Epidermal melanocyte (primary cell): Measurements from ENCODE around the gene BSG.

Experiments
- DNase-seq: peaks from one replicate; pipeline ENCODE4 v3.0.0; 2011; ENCODE audit warnings: low spot score; ENCODE audit not compliant: insufficient read length

Gene BSG

DNA sequence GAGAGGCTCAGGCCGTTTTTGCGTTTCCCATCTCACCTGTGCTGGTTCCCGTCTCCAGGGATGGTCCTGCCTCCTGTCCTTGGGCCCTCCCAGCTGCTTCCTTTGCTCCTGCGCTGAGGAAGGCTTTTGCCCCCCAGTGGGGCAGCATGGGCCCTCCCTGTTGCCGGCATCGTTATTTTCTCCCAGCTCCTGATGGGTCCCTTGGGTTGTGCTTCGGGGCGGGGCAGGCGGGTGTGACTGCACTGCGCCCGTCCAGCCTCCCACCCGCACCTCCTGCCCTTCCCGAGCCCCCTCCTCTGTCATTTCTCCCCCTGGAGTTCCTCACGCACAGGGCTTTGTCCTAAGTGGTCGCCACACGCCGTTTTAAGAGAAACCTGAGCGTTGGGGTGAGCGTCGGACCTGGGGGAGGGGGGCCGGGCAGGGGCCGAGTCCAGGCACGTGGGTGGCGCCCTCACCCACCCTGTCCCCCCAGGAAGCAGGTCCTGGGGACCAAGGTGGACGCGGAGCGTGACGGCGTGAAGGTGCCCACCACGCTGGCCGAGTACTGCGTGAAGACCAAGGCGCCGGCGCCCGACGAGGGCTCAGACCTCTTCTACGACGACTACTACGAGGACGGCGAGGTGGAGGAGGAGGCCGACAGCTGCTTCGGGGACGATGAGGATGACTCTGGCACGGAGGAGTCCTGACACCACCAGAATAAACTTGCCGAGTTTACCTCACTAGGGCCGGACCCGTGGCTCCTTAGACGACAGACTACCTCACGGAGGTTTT, 31.3 kb upstream of the BSG start:
- no peak for DNase-seq

DNA sequence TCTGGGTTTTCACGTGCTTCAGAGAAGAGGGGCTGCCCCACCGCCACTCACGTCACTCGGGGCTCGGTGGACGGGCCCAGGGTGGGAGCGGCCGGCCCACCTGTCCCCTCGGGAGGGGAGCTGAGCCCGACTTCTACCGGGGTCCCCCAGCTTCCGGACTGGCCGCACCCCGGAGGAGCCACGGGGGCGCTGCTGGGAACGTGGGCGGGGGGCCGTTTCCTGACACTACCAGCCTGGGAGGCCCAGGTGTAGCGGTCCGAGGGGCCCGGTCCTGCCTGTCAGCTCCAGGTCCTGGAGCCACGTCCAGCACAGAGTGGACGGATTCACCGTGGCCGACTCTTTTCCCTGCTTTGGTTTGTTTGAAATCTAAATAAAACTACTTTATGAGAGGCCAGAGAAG, 30.7 kb upstream of the BSG start:
- DNase-seq, result no peak

DNA sequence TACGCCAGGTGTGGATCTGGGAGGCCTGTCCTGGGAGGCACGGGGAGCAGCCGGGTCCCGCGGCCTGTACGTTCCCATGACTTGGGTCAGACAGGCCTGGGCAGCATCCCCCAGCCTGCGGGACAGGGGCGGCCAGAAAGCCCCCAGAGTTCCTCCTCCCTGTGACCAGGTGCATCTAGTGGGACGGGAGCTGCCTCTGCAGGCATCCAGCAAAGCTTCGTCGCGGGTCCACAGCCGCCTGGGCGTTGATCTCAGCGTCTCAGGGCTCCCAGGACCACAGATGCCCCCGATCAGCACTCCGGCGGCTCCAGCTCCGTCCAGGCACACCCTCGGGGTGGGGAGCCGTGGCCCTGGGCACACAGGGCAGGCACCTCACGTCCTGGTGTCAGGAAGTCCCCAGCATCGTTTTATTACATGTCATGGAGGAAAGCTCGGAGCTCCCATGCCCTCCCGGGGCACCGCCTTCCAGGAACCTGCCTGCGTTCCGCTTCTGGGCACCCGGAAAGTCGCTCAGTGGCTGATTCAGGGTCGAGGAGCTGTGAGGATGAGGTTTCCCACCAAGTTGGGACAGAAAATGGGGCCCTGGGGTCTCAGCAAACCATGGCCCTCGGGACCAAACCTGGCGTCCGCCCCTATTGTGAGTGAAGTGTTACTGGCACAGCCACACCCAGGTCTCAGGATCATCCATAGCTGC, 30.1 kb upstream of the BSG start:
- DNase-seq, result no peak

DNA sequence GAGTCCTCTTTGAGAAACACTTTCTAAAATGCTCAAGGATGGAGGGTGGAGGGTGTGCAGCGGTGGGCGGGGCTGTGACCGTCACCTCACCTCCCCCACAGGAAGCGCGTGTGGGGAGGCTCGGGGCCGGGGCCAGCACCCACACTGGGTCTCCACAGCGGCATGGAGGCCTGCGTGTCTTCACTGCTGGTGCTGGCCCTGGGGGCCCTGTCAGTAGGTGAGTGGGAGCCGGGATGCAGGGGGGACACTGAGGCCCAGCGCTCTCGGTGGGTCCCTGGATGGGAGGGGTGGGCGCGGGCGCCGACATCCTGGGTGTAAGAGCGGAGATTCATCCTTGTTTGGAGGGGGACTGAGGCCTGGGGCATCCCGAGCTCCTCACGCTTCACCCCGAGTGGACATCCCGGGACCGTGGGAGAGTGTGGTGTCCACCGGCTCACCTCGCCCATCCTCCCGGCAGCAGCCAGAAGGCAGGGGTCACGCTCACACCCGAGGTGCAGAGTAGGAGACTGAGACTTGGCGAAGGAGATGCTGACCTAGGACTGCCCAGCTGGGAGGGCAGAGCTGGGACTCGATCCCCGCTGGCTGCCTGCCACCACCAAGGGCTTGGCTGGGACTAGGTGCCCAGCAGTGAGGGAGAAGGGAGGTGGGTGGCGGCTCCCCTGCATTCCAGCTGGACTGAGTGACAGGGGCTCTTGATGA, 28.3 kb upstream of the BSG start, which contains the start of gene GZMM:
Gene GZMM (plus strand): TSS at position 144 of the 699 bp plus-strand sequence. CDS start 19 bp downstream, at position 163.
- no peak for DNase-seq

DNA sequence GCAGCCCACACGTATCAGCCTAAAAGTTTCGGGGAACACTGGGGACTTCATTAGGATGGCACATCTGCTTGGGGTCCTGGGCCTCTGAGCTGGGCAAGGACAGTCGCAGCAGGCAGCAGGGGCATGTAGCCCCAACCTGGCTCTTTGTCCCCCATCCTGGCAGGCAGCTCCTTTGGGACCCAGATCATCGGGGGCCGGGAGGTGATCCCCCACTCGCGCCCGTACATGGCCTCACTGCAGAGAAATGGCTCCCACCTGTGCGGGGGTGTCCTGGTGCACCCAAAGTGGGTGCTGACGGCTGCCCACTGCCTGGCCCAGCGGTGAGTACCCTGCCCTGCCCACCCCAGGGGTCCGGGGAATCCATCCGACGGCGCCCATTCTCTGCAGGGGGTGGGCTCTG, 25.3 kb upstream of the BSG start:
- no peak for DNase-seq

DNA sequence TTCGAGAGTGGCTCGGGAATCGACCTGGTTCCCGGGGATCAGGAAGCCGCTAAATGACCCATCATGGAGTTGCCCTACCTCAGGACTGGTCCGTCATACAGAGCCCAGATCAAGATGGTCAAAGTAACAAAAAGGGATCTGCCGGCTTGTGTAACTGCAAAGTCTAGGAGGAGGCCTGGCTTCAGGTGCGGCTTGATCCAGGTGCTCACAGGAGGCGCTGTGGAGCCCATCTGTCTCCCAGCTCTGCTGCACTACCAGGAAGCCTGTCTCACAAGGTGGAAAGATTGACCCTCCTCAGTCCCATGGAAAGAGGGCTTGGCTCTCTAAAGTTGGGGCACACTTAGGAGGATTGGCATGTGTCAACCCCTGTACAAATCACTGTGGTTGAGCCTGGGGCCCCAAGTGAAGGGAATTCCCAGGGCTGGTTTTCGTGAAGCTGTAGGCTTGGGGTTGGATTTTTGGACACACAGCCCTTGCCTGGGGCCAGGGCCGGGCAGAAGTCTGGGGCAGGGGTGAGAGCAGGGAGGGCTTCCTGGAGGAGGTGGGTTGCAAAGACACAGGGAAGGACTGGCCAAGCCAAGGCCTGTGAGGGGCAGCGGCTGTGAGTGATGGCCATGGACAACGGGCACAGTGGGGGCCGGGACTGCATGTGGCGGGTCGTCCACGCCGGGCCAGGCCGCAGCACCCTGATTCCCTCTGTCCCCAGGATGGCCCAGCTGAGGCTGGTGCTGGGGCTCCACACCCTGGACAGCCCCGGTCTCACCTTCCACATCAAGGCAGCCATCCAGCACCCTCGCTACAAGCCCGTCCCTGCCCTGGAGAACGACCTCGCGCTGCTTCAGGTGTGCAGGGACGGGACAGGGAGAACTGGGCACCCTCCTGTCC, 24.3 kb upstream of the BSG start:
- DNase-seq, result no peak

DNA sequence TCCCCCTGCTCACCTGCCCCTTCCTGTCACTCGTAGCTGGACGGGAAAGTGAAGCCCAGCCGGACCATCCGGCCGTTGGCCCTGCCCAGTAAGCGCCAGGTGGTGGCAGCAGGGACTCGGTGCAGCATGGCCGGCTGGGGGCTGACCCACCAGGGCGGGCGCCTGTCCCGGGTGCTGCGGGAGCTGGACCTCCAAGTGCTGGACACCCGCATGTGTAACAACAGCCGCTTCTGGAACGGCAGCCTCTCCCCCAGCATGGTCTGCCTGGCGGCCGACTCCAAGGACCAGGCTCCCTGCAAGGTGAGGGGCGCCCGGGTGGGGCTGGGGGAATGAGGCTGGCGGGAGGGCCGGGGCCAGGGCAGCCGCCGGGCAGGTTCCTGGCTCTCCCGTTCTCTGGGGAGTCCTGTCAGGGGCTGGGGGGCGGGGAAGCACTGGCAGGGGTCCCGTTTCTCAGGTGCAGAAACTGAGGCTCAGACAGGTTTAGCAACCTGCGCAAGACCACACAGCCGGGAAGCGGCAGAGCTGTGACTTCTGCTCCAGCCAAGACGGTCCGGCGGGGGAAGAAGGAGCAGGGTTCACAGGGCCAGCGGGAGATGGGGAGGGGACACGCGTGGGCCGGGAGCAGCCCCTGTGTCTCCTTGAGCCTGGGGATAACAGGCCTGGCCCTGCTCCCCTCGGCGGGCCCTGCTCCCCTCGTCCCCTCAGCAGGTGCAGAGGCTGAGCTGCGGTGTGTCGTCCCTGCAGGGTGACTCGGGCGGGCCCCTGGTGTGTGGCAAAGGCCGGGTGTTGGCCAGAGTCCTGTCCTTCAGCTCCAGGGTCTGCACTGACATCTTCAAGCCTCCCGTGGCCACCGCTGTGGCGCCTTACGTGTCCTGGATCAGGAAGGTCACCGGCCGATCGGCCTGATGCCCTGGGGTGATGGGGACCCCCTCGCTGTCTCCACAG, 23.2 kb upstream of the BSG start:
- no peak for DNase-seq

DNA sequence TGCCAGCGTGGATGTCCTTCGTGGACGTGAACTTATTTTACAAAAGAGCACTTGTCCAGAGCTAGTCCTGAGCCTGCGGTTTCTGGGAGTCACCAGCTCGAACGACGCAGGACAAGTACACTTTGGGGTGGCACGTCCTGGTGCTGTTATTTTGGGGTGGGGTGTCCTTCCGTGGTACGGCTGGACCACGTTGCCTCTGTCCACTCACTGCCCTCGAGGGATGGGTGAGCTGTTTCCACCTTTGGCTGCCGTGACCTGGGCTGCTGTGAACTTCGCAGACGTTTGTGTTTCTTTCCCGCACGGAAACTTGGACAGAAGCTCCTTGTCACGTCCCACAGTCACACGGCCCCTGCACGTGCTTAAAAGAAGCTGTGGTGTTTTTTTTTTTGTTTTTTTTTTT, 17.6 kb upstream of the BSG start:
- DNase-seq, result no peak

DNA sequence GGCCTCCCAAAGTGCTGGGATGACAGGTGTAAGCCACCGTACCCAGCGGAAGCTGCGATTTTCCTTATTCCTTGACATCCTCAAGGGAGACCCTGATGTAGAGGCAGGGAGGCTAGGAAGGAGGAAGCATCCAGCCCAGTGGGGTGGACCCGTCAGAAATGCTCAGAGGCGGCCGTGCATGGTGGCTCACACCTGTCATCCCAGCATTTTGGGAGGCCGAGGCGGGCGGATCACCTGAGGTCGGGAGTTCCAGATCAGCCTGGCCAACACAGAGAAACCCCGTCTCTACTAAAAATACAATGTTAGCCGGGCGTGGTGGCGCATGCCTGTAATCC, 17.0 kb upstream of the BSG start:
- no peak for DNase-seq

- DNase-seq, result no peak
Observed at GRCh38 chr19:556611-557382, 15.6 kb upstream of the BSG start.

GRCh38 chr19:558770-559439, 13.5 kb upstream of the BSG start:
- no peak for DNase-seq

DNA sequence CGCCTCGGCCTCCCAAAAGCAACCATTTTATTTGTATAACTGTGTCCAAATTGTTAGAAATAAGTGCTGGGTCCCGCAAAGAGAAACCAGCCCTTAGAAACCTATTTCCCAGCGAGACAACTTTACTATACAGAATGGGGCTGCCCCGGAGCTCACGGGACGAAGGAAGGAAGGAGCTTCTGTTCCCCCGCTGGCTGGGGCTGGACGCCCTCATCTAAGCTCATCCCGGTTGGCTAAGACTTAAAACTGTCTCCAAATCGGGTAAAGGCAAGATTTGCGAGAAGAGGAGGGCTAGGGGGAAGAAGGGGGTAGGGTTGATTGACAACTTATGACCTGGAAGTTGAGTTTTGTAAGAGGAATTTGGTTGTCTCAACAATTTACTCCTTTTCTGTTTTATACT, 12.3 kb upstream of the BSG start:
- no peak for DNase-seq

- DNase-seq, result no peak
Observed at GRCh38 chr19:566403-566802, 6.0 kb upstream of the BSG start.

DNA sequence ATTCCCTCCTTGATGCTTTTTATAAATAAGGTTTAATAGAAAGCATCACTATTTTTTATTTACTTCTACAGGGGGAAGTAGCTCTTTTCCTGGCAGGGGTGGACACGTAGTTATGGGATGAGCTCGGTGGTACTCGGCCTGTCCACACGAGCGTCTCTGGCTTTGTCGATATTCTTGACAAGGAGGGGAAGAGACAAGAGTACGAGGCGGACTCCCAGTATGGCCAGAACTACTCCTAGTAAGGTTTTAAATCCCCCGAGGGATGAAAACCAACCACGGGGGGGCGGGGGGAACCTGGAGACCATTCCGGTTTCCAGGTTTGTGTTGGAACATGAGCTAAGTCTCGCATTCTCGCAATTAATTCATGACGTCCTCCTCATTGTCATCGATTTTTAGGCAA, 5.6 kb upstream of the BSG start:
- no peak for DNase-seq

DNA sequence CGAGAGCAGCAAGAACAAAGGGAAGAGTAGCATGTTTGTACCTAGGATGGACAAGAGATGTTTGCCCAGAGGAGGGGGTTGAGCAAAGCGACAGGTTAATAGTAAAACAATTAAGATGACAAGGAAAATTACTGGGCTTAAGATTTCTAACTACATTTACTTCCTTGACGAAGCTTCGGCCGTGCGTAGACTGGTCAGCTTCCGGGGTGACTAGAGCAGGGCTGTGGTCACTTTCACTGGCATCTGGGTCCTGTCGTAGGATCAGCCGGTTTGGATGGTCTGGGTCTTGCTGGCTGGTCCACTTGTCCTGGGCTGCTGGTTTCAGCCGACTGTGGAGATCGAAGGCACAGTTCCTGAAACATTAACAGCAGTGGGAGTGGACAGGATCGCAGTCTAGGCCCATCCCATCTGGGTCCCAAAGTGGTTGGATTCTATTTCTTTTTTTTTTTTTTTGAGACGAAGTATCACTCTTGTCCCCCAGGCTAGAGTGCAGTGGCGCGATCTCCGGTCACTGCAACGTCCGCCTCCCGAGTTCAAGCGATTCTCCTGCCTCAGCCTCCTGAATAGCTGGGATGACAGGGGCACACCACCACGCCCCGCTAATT, 5.0 kb upstream of the BSG start:
- no peak for DNase-seq

DNA sequence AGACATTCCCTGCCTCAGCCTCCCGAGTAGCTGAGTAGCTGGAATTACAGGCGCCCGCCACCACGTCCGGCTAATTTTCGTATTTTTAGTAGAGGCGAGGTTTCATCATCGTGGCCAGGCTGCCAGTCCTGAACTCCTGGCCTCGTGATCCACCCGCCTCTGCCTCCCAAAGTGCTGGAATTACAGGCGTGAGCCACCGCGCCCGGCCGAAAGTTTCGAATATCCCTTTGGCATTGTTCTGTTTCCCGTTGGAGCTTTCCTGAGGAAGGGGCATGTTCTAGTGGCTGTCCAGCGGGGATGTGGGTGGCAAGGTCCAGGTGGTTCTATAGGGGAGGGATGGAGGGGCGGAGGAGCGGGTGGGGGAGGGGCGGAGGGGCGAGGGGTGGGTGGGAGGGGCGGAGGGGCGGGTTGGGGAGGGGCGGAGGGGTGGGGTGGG, 2.1 kb upstream of the BSG start:
- no peak for DNase-seq

GRCh38 chr19:570937-571565, 1.3 kb upstream of the BSG start:
- no peak for DNase-seq

GRCh38 chr19:571566-571974, 826 bp upstream of the BSG start:
- DNase-seq, result no peak
